GM21619 (cell line): ENCODE data around the gene TTBK1.

Experiments
- ATAC-seq: cut with Tn5 transposase; IDR thresholded peaks from one replicate; pipeline ENCODE4 v1.9.1; 2021; ENCODE audit not compliant: unreplicated experiment

The TTBK1 gene

DNA sequence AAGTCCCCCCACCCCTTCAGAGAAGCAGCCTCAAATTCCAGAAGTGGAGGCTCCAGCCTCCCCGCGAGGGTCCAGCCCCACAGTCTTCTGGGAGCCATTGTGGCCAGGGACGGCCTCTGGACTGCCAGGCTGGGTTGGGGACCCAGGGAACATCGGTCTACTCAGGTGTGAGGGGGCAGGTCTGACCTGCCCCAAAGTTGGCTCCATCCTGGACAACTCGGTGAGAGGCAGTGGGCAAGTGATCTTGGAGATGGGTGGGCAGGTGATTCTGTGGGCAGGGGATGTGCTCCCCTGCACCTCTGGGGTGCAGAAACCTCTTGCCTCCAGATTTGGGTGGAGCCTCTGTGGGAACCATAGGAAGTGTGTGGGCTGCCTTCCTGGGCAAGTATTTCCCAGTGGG lies 42.6 kb downstream of the TTBK1 start:
- no peak for ATAC-seq

DNA sequence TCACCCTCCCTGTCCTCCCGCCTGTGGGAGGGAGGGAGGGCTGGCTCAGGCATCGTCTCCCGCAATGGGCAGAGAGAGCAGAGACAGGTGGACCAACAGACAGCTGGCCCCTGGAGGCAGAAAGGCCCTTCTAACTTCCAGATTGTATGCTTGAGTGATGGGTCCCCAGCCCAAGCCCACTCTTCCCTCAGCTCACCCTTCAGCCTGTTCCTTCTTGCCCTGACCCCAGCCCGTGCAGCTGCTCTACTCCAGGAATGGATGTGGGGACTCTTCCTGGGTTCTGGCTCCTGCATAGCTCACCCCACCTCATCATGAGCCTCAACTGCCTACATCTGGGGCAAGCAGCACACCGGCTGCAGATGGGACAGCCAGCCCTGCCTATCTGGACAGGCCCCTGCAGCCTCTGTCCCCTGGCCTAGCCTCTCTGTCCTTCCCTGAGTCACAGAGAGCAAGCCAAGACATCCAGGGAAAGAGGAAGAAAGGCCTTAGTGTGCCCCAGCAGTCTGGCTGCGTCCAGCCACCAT lies 43.2 kb downstream of the TTBK1 start:
- ATAC-seq = no peak

DNA sequence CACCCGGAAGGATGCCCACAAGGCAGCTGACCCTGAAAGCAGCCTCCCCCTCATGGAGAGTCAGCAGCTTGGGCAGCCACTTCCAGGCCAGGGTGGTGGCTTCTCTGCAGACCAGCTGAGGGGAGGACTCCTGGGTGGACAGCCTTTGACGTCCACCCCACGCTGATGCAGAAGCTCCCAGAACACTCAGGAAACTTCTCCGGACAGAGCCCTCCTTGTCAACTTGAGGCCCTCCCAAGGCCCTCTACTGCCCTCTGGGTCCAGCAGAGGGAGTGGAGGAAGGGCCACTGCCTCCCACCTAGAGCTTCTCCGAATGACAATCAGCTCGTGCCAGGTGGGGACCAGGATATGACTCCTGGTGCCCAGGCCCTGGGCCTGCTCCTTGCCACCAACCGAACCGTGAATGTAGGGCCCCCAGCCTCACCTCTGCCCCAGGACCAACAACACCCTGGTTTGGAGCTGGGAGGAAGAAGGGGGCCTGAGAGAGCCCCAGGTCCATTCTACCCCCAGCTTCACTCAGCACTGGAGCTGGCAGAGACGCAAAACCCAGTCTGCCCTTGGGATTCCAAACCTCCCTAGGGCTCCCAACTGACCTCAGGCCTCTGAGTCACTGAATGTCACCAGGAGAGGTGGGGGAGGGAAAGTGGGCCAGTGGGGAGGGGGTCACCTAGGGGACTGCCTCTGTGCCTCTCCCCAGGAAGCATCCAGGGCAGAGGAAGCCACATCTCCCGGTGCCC lies 43.9 kb downstream of the TTBK1 start:
- ATAC-seq = no peak

DNA sequence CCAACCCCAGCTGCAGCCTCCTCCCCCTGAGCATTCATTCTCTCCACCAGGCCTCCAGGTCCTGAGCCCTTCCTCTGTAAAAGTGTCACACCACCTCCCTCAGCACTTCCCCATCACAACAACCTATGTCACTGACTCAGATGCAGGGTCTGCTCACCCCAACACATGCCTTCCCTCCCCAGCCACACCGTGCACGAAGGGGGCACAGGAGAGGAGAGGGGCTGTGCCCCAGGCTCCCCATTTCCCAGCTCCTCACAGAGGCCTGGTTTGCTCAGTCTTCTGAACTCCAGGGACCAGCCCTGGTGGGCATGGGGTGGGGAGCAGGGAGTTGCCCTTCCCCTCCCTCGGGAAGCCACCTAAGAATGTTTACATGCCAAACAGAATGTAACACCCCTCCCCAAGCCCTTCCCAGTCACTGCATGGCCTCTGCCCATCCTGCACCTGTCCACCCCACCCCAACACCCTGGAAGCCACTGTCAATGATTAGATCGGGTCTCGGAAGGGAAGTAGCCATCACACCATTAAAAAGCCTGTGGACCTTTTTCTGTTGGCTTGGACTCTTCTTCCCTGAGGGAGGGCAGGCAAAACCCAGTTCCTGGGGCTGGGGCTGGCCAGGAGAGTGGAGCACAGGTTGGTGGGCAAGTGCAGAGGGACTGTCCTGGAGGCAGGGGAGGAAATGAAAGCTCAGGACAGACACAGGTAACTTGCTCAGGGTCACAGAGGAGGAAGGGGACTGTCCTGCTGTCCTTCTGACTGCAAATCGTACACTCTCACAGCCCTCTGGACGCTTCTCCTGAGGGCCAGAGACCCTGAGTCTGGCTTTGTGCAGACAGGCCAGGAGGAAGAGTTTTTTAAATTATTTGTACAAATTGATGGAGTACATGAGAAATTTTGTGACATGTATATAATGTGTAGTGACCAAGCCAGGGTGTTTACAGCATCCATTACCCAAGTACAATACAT lies 44.7 kb downstream of the TTBK1 start:
- no peak for ATAC-seq

DNA sequence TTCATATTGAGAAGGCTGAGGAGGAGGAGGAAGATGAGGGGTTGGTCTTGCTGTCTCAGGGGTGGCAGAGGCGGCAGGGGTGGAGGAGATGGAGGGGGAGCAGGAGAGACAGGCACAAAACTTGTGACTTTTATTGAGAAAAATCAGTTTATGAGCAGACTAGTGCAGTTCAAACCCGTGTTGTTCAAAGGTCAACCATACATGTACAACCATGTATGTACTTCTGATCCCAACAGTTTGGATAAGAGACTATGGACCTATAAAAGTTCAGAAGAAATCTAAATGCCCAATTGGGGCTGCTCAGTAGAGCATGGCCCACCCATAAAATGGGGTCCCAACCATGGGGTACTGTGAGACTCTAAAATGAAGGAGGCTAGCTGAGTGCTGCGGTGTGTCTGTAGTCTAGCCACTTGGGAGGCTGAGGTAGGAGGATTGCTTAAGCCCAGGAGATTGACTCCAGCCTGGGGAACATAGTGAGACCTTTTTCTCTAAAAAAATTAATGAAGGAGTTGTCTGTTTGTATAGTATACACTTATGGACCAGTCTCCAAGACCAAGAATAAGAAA lies 47.1 kb downstream of the TTBK1 start:
- ATAC-seq = no peak

DNA sequence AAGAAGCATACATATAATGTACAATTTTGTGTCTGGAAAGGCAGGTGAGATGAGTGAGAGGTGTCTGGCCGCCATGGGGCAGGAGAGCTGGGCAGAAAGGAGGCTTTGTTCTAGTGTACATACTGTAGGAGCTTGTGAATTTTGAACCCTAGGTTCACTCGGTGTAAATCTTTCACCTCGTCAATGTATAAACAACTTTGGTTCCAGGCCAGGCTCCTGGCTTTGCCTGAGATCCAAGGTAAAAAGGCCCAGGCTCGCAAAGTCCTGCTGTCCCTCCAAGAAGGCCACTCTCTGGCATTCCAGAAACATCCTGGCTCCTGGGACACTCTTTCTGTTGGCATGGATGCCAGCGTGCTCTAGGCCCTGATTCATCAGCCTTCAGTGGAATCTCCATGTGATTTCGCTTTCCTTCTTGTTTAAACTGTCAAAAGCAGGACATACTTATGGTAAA lies 47.6 kb downstream of the TTBK1 start:
- no peak for ATAC-seq

DNA sequence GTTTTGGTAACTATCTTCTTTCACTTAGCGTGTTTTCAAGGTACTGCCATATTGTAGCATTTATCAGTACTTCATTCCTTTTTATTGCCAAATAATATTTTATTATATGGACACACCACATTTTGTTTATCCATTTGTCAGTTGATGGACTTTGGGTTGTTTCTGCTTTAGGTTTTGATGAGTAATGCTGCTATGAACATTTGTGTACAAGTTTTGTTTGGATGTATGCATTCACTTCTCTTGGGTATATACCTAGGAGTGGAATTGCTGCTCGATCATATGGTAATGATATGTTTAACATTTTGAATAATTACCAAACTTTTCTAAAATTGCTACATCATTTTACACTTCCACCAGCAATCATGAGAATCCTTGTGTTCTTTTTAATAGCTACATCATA lies 48.4 kb downstream of the TTBK1 start:
- ATAC-seq = no peak

DNA sequence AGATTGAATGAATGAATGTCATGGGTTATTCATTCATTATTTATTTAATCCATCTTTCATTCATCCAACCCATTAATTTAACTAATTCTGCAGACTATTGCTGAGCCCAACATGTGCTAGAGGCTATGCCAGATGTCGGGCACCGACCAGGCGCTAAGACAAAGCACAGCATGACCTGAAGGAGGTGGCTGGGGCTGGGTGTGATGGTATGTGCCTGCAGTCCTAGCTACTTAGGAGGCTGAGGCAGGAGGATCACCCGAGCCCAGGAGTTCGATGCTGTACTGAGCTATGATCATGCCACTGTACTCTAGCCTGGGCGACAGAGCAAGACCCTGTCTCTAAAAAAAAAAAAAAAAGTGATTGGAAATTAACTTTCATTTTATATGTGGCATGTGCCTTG lies 49.1 kb downstream of the TTBK1 start:
- ATAC-seq = no peak

DNA sequence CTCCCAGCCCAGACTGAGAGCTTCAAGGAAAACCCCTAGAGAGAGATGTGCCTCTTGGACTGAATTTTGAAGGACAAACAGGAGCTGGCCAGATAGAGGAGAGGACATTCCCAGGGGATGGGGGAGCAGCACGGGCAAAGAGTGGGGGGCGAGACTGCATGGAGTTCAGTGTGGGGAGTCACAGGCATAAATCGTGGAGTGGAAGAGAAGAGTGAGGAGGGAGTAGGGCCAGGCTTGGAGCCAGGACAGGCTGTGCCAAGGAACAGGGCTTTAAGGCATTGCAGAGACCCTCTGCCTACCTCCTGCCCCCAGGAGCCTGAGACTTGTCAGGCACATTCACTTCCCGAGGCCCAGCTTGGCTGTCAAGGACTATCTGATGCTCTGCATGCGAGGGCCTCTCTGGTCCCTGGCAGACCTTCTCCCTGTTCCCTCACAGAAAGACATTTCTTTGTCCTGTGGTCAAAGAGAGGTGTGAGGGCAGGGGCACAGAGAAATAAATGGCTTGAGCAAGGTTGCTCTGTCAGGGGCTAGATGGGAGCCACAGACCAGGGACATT lies 49.6 kb downstream of the TTBK1 start:
- no peak for ATAC-seq

DNA sequence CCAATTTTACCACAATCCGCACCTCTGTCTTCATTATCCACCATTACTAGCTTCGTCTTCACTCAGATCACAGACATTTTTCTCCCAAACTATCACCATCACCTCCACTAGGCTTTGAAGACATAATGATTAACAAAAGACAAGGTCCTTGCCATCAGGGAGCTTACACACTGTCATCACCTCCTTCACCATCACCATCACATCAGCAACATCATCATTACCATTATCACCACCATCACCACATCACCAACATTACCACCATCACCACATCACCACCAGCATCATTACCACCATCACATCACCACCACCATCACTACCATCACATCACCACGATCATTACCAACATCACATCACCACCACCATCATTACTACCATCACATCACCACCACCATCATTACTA lies 50.4 kb downstream of the TTBK1 start:
- no peak for ATAC-seq

DNA sequence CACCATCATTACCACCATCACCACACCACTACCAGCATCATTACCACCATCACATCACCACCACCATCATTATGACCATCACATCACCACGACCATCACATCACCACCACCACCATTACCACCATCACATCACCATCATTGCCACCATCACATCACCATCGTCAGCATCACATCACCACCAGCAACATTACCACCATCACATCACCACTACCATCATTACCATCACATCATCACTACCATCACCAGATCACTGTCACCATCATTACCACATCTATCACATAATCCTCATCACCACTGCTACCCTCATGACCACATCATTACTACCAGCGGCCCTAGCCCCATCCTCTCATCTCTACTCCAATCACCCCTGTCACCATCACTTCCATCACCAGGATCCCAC lies 51.3 kb downstream of the TTBK1 start:
- ATAC-seq = no peak

DNA sequence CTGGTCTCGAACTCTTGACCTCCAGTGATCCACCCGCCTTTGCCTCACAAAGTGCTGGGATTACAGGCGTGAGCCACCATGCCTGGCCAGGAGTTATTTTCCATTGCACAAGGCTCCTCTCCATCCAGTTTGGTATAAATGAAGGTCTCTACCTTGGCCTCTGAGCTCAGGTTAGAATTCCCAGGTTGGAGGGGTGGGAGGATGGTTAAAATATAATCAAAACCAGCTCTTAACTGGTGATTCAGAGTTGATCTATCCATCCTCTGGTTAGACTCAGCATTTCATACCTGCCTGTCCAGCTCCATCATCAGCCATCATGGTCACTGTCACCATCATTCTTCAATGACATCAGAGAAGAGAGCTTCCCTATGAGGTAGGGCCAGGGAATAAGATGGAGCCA lies 52.2 kb downstream of the TTBK1 start:
- no peak for ATAC-seq

DNA sequence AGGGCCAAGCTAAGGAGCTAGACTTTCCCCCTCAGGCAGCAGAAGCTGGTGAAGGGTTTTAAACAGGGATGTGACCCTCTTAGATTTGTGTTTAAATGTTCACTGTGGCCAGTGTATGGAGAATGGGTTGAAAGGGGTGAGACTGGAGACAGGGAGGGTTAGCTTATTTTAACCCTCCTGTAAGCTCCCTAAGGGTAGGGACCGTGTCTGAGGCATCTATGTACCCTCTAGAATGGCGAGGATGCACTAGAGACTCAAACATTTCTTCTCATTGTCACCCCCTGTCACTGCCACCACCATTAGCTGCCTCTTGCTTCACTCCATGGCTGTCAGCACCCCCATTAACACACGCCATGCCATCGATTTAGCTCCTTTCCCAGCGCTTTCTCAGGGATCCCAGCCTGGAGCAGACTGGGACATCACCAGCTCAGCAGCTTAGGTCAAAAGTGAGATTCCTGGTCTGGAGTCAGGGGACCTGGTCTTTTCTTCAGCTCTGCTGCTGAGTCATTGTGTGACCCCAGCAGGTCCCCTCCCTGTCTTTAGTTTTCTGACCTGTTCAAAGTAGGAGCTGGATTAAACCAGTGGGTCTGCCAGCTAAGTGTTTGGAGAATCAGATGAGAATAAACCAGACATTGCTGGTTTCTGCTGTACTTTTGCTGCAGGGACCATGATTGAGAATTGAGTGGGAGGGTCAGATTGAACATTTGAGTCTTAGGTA lies 53.7 kb downstream of the TTBK1 start:
- no peak for ATAC-seq

DNA sequence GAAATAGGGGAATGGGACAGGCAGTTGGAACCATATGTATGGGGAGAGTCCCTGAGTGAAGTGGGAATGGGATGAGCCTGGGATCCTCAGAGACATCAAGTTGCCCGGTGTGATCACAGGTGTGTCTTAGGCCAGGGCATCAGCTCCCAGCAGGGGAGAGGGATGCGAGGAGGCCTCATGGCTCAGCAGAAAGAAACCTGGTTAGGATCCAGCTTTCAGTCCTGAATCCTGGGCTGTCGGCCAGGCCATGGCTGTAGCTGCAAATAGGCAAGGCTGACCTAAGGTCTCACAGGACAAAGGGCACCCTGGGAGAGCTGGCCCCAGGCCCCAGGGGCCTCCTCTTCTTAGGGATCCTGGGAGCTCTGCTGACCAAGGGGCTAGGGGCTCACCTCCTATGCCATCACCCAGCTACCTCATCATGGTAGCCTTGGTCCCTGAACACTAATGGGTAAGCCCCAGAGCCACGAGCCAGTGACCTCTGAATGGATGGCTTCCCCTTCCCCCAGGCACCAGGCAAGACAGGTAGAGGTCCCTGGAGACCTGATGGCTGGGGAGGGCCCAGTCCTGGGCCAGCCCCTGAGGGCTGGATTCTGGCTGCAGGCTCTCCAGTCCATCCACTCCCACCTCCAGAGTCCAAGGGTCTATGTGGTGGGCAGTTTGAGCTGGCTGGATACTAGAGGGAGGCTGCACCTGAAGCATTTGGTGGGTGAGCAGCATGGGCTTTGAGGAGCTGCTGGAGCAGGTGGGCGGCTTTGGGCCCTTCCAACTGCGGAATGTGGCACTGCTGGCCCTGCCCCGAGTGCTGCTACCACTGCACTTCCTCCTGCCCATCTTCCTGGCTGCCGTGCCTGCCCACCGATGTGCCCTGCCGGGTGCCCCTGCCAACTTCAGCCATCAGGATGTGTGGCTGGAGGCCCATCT lies 54.6 kb downstream of the TTBK1 start, which contains the start of gene SLC22A7:
TSS of gene SLC22A7 (plus strand) at position 617 of the 921 bp plus-strand sequence. CDS start at position 716, 99 bp downstream.
- ATAC-seq = no peak

DNA sequence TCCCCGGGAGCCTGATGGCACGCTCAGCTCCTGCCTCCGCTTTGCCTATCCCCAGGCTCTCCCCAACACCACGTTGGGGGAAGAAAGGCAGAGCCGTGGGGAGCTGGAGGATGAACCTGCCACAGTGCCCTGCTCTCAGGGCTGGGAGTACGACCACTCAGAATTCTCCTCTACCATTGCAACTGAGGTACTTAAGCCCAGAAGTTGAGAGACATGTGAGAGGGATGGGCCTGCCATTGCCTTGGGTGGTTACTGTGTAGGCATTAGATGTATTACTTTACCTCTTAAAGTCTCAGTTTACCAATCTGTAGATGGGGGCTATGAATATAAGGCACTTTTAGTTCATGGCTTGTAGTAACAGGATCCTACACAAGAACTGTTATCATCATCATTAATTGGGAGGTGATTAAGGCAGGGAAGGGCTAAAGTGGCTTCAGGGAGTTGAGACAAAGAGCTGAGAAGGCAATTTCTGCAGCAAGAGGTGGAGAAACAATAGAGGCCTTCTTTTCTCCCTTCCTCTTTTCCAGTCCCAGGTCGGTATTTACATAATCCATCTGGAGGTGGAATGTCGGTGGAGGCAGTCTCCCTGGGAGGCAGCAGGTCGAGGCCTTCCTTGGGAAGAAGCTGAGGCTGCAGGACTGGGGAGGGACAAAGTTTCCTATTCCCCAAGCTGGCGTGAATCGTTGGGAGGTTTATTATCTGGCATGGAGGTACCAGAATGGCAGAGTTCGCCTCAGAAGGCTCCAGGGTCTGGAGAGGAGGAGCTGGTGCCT lies 55.5 kb downstream of the TTBK1 start:
- no peak for ATAC-seq

DNA sequence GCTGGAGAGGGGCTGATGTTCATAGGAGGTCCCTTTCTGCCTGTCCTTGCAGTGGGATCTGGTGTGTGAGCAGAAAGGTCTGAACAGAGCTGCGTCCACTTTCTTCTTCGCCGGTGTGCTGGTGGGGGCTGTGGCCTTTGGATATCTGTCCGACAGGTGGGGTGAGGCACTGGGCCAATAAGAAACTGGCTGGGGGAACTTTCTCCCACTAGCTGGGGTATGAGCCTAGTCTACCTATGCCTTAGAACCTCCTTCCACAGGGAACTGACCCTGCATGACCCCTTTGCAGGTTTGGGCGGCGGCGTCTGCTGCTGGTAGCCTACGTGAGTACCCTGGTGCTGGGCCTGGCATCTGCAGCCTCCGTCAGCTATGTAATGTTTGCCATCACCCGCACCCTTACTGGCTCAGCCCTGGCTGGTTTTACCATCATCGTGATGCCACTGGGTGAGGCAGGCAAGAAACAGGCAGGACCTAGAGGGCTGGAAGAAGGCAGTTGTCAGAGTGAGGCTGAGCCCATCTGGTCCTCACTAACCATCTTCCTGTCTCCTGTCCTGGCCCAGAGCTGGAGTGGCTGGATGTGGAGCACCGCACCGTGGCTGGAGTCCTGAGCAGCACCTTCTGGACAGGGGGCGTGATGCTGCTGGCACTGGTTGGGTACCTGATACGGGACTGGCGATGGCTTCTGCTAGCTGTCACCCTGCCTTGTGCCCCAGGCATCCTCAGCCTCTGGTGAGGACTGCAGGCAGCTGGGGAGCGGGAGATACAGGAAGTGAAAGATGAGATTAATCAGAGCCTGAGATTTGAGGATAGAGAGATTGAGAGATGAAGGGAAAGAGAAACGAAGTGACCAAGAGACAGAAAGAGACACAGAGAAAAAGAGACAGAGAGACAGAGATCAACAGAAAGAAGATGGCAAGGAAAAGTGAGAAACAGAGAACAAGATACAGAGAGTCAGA lies 56.3 kb downstream of the TTBK1 start:
- ATAC-seq = no peak

DNA sequence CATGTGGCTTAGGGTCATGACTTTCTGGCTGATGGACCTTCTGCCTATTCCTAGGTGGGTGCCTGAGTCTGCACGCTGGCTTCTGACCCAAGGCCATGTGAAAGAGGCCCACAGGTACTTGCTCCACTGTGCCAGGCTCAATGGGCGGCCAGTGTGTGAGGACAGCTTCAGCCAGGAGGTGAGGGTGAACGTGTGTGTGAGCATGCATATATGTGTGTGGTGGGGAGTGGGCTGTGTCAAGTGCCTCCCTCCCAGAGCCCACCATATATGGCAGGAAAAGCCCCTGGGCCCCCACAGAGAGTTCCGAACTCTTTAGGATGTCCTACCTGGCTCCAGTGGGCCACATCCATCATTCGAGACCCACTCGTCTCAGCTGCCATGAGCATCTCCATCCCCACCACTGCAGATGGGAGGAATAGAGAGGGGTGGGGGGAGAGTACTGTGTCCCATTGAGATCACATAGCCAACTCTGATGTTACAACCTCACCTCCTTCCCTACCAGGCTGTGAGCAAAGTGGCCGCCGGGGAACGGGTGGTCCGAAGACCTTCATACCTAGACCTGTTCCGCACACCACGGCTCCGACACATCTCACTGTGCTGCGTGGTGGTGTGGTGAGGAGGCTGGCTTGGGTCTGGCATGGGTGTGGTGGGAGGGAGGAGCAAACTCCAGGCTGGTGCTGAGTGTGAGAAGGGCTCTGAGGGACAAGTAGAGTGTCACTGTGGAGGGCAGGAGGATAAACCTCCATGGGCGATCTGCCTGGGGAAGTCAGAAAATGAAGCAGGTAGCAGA lies 58.0 kb downstream of the TTBK1 start:
- ATAC-seq = no peak
